Forelimb muscle (tissue), 1 donor: ENCODE measurements around the gene SCUBE3. TPM values are rescaled to one million over a fixed set of nuclear protein-coding genes. Genes with fewer than 3 reads are reported as not detected.

Experiments
- DNase-seq: peaks from one replicate; pipeline ENCODE4 v3.0.0-alpha.2; 2013; ENCODE audit warnings: low read depth
- polyA plus RNA-seq: library from polyadenylated mRNA; unstranded; fragments of 120-200 nt; gene quantifications from one replicate; pipeline ENCODE4 v1.2.1, GENCODE V29; 2013; ENCODE audit not compliant: insufficient read length

SCUBE3 gene
- polyA plus RNA-seq, 1 donor = 0.82 TPM

DNA sequence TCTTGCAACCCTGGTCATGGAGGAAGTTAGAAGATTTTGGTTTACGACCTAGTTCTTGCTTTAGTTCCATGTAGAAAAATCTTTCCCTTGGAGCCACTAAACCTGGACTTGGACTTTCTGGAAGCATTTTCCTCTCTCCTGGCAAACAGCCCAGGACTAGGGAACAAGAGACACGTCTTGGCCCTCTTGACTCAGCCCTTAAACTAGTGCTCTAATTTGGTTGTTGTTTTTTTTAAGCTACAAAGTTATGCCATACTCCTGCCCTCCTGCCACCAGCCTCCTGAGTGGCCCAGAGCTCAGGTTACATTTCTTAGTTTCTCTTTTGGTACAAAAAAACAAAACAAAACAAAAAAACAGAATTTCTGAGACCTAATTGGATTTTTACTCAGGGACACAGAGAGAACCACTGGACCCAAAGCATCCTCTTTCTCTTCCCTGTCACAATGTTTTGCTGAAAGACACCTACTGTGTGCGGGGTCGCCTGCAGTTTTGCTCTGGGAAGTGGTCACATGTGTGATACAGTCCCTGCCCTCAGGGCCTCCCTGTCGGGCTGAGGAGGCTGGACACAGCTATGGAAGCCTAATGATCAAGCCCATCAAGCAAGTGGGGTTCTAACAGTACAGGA, 32.3 kb upstream of the SCUBE3 start:
- DNase-seq = no peak

GRCh38 chr6:35181933-35182612, 31.7 kb upstream of the SCUBE3 start:
- no peak for DNase-seq

GRCh38 chr6:35183281-35183680, 30.5 kb upstream of the SCUBE3 start:
- DNase-seq = no peak

- DNase-seq = no peak
Measured at GRCh38 chr6:35183935-35184334, 29.8 kb upstream of the SCUBE3 start.

DNA sequence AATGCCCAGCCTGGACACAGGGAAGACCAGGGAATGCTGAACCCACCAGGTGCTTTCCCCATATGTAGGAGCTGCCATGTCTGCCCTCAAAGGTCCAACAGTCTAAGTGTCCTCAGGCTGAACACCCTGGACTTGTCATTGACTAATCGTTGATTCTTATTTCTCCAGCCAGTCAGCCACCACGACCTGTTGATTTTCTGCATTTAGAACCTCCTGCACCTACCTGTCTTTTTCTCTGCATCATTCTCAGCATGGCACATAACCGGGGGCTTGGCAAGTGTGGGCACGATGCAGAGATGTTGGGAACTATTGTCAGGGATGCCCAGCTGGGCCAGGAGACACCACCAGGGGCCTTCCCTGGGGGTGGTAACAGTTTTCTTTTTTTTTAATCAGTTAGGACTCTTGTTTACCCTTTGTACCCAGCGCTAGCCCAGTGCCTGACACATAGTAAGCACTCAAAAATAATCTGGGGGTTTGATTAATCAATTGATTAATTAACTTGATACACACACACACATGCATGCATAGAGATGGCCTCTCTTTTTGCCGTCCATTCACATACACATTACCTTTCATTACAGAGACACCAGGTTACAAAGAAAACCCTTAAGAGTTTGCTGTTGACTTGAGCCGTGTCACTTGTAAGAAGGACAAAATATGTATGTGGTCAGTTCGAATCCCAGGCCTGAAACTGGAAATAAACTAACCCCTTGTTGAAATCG, 29.0 kb upstream of the SCUBE3 start:
- DNase-seq = no peak

DNA sequence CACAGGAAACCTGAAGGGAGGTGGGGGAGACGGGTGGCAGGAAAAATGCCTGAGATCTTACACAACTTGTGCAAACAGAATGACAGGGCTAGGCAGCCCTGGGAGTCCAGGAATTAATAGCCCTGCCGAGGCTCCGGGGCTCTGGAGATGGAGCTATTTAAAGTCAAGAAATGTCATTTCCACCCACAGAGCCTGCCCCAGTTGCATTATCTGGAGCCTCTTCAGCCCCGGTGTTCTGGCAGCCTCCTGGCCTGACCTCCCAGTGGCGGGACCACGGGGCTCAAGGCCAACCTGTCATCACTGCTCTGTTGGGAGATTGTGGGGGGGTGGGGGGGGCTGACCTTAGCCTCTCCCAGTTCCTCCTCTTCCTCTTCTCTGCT, 28.5 kb upstream of the SCUBE3 start:
- no peak for DNase-seq

GRCh38 chr6:35185971-35186370, 27.8 kb upstream of the SCUBE3 start:
- DNase-seq = no peak

DNA sequence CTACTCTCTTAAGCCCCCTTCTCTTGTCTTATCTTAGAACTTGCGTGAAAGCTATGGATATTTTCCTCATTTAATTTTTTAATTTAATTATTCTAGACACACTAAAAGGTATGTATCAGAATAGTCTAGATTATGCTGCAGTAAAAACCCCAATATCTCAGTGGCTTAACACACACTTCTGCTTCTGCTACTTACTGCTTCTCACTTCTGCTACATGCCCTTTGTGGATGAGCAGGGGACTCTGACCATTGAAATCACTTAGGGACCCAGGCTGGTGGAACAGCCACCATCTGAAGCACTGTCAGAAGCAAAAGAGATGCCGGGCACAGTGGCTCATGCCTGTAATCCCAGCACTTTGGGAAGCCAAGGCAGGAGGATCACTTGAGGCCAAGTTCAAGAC, 27.2 kb upstream of the SCUBE3 start:
- DNase-seq = no peak

GRCh38 chr6:35188886-35189285, 24.9 kb upstream of the SCUBE3 start:
- no peak for DNase-seq

GRCh38 chr6:35190306-35190705, 23.4 kb upstream of the SCUBE3 start:
- DNase-seq = no peak

GRCh38 chr6:35191889-35192288, 21.9 kb upstream of the SCUBE3 start:
- DNase-seq = no peak

GRCh38 chr6:35192301-35192860, 21.4 kb upstream of the SCUBE3 start:
- no peak for DNase-seq

DNA sequence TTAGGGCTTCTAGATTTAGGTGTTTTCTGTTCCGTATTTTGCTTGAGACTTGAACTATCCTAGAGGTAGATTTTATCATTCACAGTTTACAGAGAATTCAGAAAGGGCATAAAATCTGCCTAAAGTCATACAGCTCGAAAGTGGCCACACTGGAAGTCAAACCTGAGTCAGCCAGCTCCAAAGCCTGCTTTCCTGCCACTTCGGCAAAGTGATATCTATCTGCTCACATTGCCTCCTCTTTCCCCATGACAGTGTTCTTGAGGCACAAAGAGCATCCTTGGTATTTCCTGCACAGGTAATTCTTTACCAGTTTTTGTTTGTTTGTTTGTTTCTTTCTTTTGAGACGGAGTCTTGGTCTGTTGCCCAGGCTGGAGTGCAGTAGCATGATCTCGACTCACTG, 19.4 kb upstream of the SCUBE3 start:
- DNase-seq = no peak

DNA sequence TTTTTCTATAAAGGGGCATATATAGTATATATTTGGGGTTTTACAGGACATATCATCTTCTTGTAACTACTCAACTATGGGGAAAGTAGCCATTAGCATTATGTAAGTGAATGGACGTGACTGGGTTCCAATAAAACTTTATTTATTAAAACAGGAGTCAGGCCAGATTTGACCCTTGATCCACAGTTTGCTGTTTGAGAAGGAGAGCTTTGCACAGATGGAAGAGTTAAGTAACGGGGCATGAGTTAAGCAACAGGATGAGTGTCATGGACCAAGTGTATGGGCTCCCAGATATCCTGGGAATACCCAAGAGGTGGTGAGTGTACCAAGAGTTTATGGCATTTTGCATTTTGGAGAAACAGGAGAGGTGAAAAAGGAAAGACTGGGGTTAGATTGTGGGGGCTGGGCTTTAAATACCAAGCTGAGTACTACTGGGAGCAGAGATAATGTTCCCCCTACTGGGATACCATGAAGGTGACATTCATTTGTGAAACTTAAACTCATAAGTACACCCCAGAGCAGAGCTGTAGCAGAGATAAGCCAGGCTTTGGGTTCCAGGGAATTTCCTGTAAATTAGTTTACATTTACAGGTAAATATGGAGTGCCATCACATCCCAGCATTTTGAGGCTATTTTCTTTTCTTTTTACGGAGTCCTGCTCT, 18.5 kb upstream of the SCUBE3 start:
- DNase-seq = no peak

- DNase-seq = no peak
Measured at GRCh38 chr6:35197196-35197595, 16.6 kb upstream of the SCUBE3 start.

GRCh38 chr6:35199866-35200265, 13.9 kb upstream of the SCUBE3 start:
- no peak for DNase-seq

- DNase-seq = no peak
Measured at GRCh38 chr6:35202066-35202546, 11.7 kb upstream of the SCUBE3 start.

GRCh38 chr6:35203152-35203670, 10.5 kb upstream of the SCUBE3 start:
- no peak for DNase-seq

- DNase-seq = no peak
Measured at GRCh38 chr6:35203680-35204079, 10.1 kb upstream of the SCUBE3 start.

DNA sequence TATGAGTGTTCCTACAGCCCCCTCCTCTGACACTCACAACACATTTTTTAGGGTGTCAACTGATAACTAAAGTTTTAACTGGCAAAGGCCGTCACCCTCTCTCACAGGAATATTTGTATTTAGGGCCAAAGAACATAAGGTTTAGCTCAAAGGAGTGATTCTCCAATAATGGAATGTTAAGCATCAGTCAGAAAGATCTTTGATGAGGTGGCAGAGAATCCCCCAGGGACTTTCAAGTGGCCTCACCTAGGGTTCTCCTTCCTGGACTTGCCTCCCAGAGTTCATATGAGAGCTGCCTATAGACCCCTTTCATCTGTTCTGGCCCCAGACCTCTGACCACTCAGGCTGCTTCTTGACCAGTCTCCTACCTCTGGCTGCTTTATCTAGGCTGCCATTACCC, 7.4 kb upstream of the SCUBE3 start:
- no peak for DNase-seq

DNA sequence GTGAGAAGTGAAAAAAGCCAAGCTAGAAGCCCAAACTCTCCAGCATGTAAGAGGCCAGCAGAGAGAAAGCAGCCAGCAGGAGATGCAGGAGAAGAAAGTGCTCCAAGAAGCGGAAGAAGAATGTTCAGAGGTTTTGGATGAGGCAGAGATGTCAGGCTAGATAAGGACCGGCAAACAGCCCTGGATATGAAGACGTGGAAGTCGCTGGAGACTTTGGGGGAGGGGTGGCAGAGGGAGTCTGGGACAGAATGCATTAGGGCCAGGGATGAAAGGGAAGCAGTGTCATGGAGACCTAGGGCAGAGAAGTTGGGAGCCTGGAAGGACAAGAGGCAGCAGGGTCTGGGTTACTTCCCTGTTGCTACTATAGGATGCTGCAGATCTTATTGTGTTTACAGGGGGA, 5.3 kb upstream of the SCUBE3 start:
- no peak for DNase-seq

GRCh38 chr6:35209081-35209480, 4.7 kb upstream of the SCUBE3 start:
- no peak for DNase-seq
